Neuronal stem cell (in vitro differentiated cells): ENCODE measurements around the gene NPAS2.

ENCODE experiments used
- DNase-seq: peaks from one replicate; pipeline ENCODE4 v3.0.0-alpha.2; 2013; ENCODE audit warnings: low spot score
- H2AFZ ChIP-seq: one replicate; pipeline ENCODE4 v1.6.1; 2013; ENCODE audit warnings: mild to moderate bottlenecking, low read length, inconsistent platforms
- H2AK5ac ChIP-seq: 2 replicates; pipeline ENCODE4 v1.6.1; 2013; ENCODE audit warnings: low read depth, mild to moderate bottlenecking, inconsistent platforms, low read length, moderate library complexity, mixed read lengths
- H2BK120ac ChIP-seq: 2 replicates; pipeline ENCODE4 v1.6.1; 2013; ENCODE audit warnings: low read depth, mild to moderate bottlenecking, inconsistent platforms, low read length, moderate library complexity, mixed read lengths
- H2BK12ac ChIP-seq: one replicate; pipeline ENCODE4 v1.6.1; 2013; ENCODE audit warnings: low read length, inconsistent platforms
- H2BK15ac ChIP-seq: 2 replicates; pipeline ENCODE4 v1.6.1; 2013; ENCODE audit warnings: mild to moderate bottlenecking, low read length, inconsistent platforms, mixed read lengths
- H2BK5ac ChIP-seq: one replicate; pipeline ENCODE4 v1.6.1; 2013; ENCODE audit warnings: inconsistent platforms, mild to moderate bottlenecking, low read length, moderate library complexity
- H3K14ac ChIP-seq: one replicate; pipeline ENCODE4 v1.6.1; 2013; ENCODE audit warnings: low read length, inconsistent platforms
- H3K18ac ChIP-seq: 2 replicates; pipeline ENCODE4 v1.6.1; 2013; ENCODE audit warnings: low read length, inconsistent platforms
- H3K23ac ChIP-seq: 2 replicates; pipeline ENCODE4 v1.6.1; 2013; ENCODE audit warnings: low read depth, mild to moderate bottlenecking, mixed read lengths, low read length, inconsistent platforms; ENCODE audit not compliant: poor library complexity
- H3K27ac ChIP-seq: replicated peaks from 3 replicates; pipeline ENCODE4 v1.5.1; 2013; ENCODE audit warnings: low read length, inconsistent platforms
- H3K27me3 ChIP-seq, 3 experiments: 2 replicates each; pipeline ENCODE4 v1.6.1; 2013; ENCODE audit warnings: low read length in 3 of 3, mild to moderate bottlenecking in 2 of 3, inconsistent platforms in 1 of 3, low read depth in 1 of 3, mixed read lengths in 1 of 3, moderate library complexity in 1 of 3; ENCODE audit not compliant: control insufficient read depth in 3 of 3, insufficient read depth in 3 of 3
- H3K36me3 ChIP-seq, 2 donors: replicated peaks in 1 of 2; 2 replicates each; pipeline ENCODE4 v1.6.1; 2013; ENCODE audit warnings: low read length in 2 of 2; ENCODE audit not compliant: control insufficient read depth in 2 of 2, insufficient read depth in 2 of 2
- H3K4ac ChIP-seq: 2 replicates; pipeline ENCODE4 v1.6.1; 2013; ENCODE audit warnings: inconsistent platforms, mild to moderate bottlenecking, low read length, moderate library complexity
- H3K4me1 ChIP-seq, 2 donors: 1 replicate in 1 of 2; 2 replicates in 1 of 2; pipeline ENCODE4 v1.6.1; 2013; ENCODE audit warnings: low read length in 2 of 2, low read depth in 1 of 2; ENCODE audit not compliant: control insufficient read depth in 2 of 2, insufficient read depth in 1 of 2
- H3K4me2 ChIP-seq: one replicate; pipeline ENCODE4 v1.6.1; 2013; ENCODE audit warnings: mild to moderate bottlenecking, low read length, inconsistent platforms; ENCODE audit not compliant: insufficient read depth, poor library complexity, severe bottlenecking
- H3K4me3 ChIP-seq, 2 donors: 2 replicates each; pipeline ENCODE4 v1.5.1; 2013; ENCODE audit warnings: low read length in 2 of 2, mild to moderate bottlenecking in 2 of 2, inconsistent platforms in 1 of 2, moderate library complexity in 1 of 2
- H3K79me1 ChIP-seq: one replicate; pipeline ENCODE4 v1.6.1; 2013; ENCODE audit warnings: low read depth, mild to moderate bottlenecking, inconsistent platforms, low read length, moderate library complexity
- H3K9ac ChIP-seq: one replicate; pipeline ENCODE4 v1.6.1; 2013; ENCODE audit warnings: mild to moderate bottlenecking, low read depth, low read length, inconsistent platforms; ENCODE audit not compliant: poor library complexity
- H3K9me3 ChIP-seq, 2 donors: replicated peaks in 1 of 2; 2 replicates each; pipeline versions ENCODE3 to v1.6.1; 2013; ENCODE audit warnings: low read length in 2 of 2, mild to moderate bottlenecking in 2 of 2, inconsistent platforms in 1 of 2, low read depth in 1 of 2, mixed read lengths in 1 of 2, moderate library complexity in 1 of 2; ENCODE audit not compliant: control insufficient read depth in 2 of 2, insufficient read depth in 1 of 2
- H4K8ac ChIP-seq: one replicate; pipeline ENCODE4 v1.6.1; 2013; ENCODE audit warnings: low read depth, mild to moderate bottlenecking, inconsistent platforms, low read length, moderate library complexity
- H4K91ac ChIP-seq: one replicate; pipeline ENCODE4 v1.6.1; 2013; ENCODE audit warnings: low read length, low read depth, mild to moderate bottlenecking, inconsistent platforms; ENCODE audit not compliant: poor library complexity
- WGBS, 2 donors: extraction: QIAGEN DNeasy Blood & Tissue Kit; methylation state at CpG; one replicate each; pipeline ENCODE4 v1.1.7; 2013; ENCODE audit warnings: missing lambda C conversion rate in 2 of 2, mixed read lengths in 1 of 2; ENCODE audit not compliant: insufficient read length in 2 of 2, insufficient replicate concordance in 1 of 2; ENCODE audit errors: extremely low coverage in 2 of 2; 5-methylcytosine and 5-hydroxymethylcytosine counted together

The NPAS2 gene

DNA sequence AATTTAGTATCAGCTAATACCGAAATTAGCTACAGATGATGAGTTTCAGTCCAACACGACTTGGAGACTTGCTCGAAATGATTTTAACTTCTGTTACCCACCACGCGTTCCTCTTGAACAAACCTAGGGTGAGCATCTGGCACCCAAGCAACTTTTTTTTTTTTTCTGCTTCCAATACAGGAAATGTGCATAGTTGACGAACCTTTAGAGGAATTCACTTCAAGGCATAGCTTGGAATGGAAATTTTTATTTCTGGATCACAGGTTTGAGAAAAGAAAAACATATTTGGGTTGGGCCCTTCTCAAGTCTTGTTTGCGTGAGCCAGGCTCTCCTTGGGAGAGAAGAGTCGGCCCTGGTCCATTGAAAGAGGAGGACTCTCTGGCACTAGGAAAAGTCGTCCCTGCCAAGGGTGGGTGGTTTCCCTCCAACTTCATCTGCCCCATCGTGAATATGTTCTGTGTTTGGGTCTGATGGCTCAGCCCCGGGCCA lies 144.8 kb downstream of the NPAS2 start:
- no peak overlapping the region for H2BK5ac ChIP-seq
- no peak overlapping the region for H3K4me2 ChIP-seq
- H3K18ac ChIP-seq: no peak overlapping the region
- no peak overlapping the region for H2BK15ac ChIP-seq
- H3K36me3 ChIP-seq: no peaks in the 10 kb centered on the region
- no peak overlapping the region for H3K14ac ChIP-seq
- H2AK5ac ChIP-seq: no peak overlapping the region
- H4K91ac ChIP-seq: no peak overlapping the region
- H3K4me3 ChIP-seq: no peak overlapping the region
- no peaks in the 10 kb centered on the region for H3K79me1 ChIP-seq
- DNase-seq: no peak
- no peak overlapping the region for H3K23ac ChIP-seq
- no peak overlapping the region for H3K4ac ChIP-seq
- no CpG with 5 or more reads among the region's 11 CpGs for WGBS, 2 donors
- H2BK12ac ChIP-seq: no peak overlapping the region
- no peak overlapping the region for H4K8ac ChIP-seq
- H2BK120ac ChIP-seq: no peak overlapping the region
- no peak overlapping the region for H3K27ac ChIP-seq
- H3K27me3 ChIP-seq: peaks cover 0 to 9% (median 0%) of the 10 kb centered on the region in 3 experiments
- no peak overlapping the region for H3K9ac ChIP-seq
- H2AFZ ChIP-seq: no peak overlapping the region
- no peaks in the 10 kb centered on the region for H3K4me1 ChIP-seq
- H3K9me3 ChIP-seq: no peaks in the 10 kb centered on the region

DNA sequence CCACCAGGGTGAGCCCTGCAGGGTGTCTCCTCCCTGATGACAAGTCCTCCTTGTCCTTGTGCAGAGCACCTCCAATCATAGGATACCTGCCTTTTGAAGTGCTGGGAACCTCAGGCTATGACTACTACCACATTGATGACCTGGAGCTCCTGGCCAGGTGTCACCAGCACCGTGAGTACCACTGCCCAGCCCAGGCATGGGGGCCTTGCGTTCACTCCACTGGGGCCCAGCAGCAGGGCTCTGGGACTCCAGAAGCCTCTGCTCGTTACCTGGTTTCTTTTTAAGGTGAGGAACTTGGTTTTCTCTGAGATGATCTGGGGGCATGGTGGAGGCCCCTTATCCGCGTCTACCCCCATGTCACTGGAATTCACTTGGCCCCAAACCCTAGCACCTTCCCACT lies 145.7 kb downstream of the NPAS2 start:
- Histone ChIP-seq H3K4me1 (no peaks in the 10 kb centered on the region), H2BK15ac (no peak overlapping the region), H3K23ac (no peak overlapping the region), H3K4me2 (no peak overlapping the region), H3K79me1 (no peaks in the 10 kb centered on the region), H2AK5ac (no peak overlapping the region), H3K36me3 (no peaks in the 10 kb centered on the region), H3K27ac (no peak overlapping the region), H3K27me3 (peaks cover 0 to 9% (median 0%) of the 10 kb centered on the region in 3 experiments), H3K4ac (no peak overlapping the region), H3K4me3 (no peak overlapping the region), H4K91ac (no peak overlapping the region), H4K8ac (no peak overlapping the region), H2AFZ (no peak overlapping the region), H2BK12ac (no peak overlapping the region), H3K18ac (no peak overlapping the region), H3K9ac (no peak overlapping the region), H3K9me3 (no peaks in the 10 kb centered on the region), H2BK5ac (no peak overlapping the region), H3K14ac (no peak overlapping the region), H2BK120ac (no peak overlapping the region)
- WGBS, 2 donors: no CpG with 5 or more reads among the region's 5 CpGs
- no peak for DNase-seq

DNA sequence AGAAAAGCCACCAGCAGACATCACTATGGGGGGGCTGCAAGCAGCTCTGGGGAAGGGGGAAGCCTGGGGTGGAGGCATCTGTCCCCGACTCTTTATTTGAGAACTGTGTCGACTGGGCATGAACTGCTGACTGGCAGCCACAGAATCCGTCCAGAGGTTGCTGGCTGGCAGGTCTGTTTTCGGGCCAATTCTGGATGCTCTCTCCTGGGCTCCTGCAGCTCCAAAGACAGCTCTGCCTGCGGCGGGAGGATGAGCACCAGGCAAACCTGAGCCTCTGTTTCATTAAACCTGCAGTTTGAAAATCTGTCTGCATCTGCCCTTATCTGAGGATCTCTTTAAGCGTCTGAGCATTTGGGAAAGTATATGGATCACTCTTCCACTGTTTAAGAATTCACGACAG lies 147.8 kb downstream of the NPAS2 start:
- Histone ChIP-seq H2BK5ac (no peak overlapping the region), H3K4ac (no peak overlapping the region), H3K9ac (no peak overlapping the region), H3K9me3 (no peaks in the 10 kb centered on the region), H3K4me3 (no peak overlapping the region), H2BK120ac (no peak overlapping the region), H3K23ac (no peak overlapping the region), H3K18ac (no peak overlapping the region), H3K79me1 (no peaks in the 10 kb centered on the region), H4K8ac (no peak overlapping the region), H3K4me2 (no peak overlapping the region), H3K14ac (no peak overlapping the region), H2BK15ac (no peak overlapping the region), H2AK5ac (no peak overlapping the region), H2BK12ac (no peak overlapping the region), H2AFZ (no peak overlapping the region), H3K27ac (no peak overlapping the region), H3K36me3 (no peaks in the 10 kb centered on the region), H3K27me3 (peaks cover 0 to 8% (median 0%) of the 10 kb centered on the region in 3 experiments), H4K91ac (no peak overlapping the region), H3K4me1 (no peaks in the 10 kb centered on the region)
- WGBS, 2 donors: no CpG with 5 or more reads among the region's 8 CpGs
- DNase-seq: no peak

DNA sequence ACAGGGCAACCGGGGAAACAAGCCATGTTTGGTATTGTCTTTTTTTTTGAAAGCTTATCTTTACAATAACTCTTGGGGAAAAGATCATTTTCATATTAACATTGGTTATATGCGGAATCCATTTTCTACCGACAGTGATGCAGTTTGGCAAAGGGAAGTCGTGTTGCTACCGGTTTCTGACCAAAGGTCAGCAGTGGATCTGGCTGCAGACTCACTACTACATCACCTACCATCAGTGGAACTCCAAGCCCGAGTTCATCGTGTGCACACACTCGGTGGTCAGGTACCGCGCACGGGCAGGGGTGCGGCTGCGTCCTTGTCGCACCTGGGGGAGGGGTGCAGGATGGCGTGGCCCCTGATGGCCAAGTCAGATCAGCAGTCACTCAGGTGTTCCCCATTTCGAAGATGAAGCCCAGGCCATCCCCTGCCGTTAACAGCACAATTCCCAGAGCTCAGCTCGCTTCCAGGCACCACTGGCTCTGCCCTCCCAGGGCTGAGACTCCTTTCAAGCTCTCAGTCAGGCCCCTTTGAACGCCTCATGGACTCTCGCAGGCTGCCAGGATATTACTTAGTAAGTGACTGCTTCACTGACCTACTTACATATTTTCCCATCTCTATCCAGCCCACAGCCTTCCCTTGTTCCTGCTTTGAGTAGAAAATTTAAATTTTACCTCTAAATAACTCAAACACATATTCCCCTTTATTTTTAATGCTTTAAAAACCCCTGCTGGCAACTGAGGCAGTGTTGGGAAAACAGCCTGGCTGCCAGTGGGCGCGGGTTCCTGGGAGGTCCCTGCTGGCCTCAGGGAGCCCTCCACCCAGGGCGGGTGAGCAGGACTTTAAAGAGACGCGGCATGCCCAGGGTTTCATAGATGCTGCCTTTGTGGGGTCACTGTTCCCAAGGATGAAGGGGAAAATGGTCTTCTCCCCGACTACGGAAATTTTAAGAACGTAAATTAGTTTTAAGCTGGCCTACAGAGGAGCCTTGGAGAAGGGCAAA lies 148.5 kb downstream of the NPAS2 start:
- Histone ChIP-seq H3K4me2 (no peak overlapping the region), H2BK15ac (peak overlapping the region; percentile 44), H3K4me3 (no peak overlapping the region), H3K4ac (no peak overlapping the region), H4K8ac (no peak overlapping the region), H3K36me3 (no peaks in the 10 kb centered on the region), H3K79me1 (no peaks in the 10 kb centered on the region), H3K9me3 (no peaks in the 10 kb centered on the region), H3K14ac (no peak overlapping the region), H4K91ac (no peak overlapping the region), H2BK120ac (no peak overlapping the region), H2BK5ac (no peak overlapping the region), H3K27me3 (peaks cover 0 to 6% (median 0%) of the 10 kb centered on the region in 3 experiments), H3K18ac (peak overlapping the region; percentile 76), H3K27ac (no peak overlapping the region), H2AFZ (no peak overlapping the region), H2BK12ac (no peak overlapping the region), H3K9ac (no peak overlapping the region), H2AK5ac (no peak overlapping the region), H3K4me1 (no peaks in the 10 kb centered on the region), H3K23ac (peak overlapping the region; percentile 34)
- DNase-seq: no peak
- WGBS, 2 donors: no CpG with 5 or more reads among the region's 28 CpGs
